ENCODE results near the gene ADAM23. TPM values are rescaled to one million over a fixed set of nuclear protein-coding genes. Genes with fewer than 3 reads are reported as not detected.

The ADAM23 gene
- polyA plus RNA-seq, 1 of the 3 experiments (the other 2 are of a cell fraction): 3.7 TPM

DNA sequence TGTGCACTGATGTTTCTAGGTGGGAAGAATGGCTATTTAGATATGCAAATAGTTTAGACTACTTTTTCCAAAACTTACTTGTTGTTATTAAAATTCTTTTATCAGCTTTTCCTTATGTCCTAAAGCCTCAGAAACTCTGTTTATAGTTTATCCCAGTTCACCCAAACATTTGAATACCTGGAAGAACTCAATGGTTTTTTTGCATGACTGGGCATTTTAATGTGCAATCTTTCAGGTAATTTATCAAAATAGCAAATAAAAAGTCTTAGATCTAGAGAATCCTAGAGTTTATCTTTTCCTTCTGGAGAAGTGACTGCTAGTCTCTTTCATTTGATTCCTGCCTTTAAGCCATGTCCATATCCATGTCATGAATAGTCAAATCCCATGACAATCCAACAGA, 9.6 kb upstream of the ADAM23 start:
- no peak for TF ChIP-seq RFX5 (IDR thresholded peaks at IDR 0.05; ENCODE audit: low read length)
- TF ChIP-seq, protein P1, sequence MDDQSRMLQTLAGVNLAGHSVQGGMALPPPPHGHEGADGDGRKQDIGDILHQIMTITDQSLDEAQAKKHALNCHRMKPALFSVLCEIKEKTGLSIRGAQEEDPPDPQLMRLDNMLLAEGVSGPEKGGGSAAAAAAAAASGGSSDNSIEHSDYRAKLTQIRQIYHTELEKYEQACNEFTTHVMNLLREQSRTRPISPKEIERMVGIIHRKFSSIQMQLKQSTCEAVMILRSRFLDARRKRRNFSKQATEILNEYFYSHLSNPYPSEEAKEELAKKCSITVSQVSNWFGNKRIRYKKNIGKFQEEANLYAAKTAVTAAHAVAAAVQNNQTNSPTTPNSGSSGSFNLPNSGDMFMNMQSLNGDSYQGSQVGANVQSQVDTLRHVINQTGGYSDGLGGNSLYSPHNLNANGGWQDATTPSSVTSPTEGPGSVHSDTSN (IDR thresholded peaks at IDR 0.05): no peak
- no peak for TF ChIP-seq NRF1 (IDR thresholded peaks at IDR 0.05; ENCODE audit: low read depth, low read length)
- TF ChIP-seq MEF2A (IDR thresholded peaks at IDR 0.05; ENCODE audit: borderline replicate concordance, low read depth): no peak
- TF ChIP-seq CHD2 (IDR thresholded peaks at IDR 0.05; ENCODE audit: low read length, partially characterized antibody): no peak
- no peak for TF ChIP-seq EP300 (IDR thresholded peaks at IDR 0.05; ENCODE audit: borderline replicate concordance in 1 of 2, low read depth in 1 of 2, low read length in 1 of 2)
- no peak for TF ChIP-seq GABPA (IDR thresholded peaks at IDR 0.05; ENCODE audit: low read depth)
- TF ChIP-seq SIN3A (IDR thresholded peaks at IDR 0.05; ENCODE audit: borderline replicate concordance, low read depth, low read length): no peak
- TF ChIP-seq, protein P2, sequence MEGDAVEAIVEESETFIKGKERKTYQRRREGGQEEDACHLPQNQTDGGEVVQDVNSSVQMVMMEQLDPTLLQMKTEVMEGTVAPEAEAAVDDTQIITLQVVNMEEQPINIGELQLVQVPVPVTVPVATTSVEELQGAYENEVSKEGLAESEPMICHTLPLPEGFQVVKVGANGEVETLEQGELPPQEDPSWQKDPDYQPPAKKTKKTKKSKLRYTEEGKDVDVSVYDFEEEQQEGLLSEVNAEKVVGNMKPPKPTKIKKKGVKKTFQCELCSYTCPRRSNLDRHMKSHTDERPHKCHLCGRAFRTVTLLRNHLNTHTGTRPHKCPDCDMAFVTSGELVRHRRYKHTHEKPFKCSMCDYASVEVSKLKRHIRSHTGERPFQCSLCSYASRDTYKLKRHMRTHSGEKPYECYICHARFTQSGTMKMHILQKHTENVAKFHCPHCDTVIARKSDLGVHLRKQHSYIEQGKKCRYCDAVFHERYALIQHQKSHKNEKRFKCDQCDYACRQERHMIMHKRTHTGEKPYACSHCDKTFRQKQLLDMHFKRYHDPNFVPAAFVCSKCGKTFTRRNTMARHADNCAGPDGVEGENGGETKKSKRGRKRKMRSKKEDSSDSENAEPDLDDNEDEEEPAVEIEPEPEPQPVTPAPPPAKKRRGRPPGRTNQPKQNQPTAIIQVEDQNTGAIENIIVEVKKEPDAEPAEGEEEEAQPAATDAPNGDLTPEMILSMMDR (IDR thresholded peaks at IDR 0.05): no peak
- TF ChIP-seq JUND (IDR thresholded peaks at IDR 0.05): no peak
- no peak for TF ChIP-seq EZH2phosphoT487 (IDR thresholded peaks at IDR 0.05; ENCODE audit: borderline replicate concordance, low read depth)
- TF ChIP-seq, protein P3, sequence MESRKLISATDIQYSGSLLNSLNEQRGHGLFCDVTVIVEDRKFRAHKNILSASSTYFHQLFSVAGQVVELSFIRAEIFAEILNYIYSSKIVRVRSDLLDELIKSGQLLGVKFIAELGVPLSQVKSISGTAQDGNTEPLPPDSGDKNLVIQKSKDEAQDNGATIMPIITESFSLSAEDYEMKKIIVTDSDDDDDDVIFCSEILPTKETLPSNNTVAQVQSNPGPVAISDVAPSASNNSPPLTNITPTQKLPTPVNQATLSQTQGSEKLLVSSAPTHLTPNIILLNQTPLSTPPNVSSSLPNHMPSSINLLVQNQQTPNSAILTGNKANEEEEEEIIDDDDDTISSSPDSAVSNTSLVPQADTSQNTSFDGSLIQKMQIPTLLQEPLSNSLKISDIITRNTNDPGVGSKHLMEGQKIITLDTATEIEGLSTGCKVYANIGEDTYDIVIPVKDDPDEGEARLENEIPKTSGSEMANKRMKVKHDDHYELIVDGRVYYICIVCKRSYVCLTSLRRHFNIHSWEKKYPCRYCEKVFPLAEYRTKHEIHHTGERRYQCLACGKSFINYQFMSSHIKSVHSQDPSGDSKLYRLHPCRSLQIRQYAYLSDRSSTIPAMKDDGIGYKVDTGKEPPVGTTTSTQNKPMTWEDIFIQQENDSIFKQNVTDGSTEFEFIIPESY (IDR thresholded peaks at IDR 0.05; ENCODE audit: borderline replicate concordance, low read depth): no peak
- TF ChIP-seq POLR2AphosphoS5 (IDR thresholded peaks at IDR 0.05; ENCODE audit: low read depth, low read length): no peak
- Histone ChIP-seq H3K4me1 (ENCODE audit: control insufficient read depth in 1 of 2, insufficient read depth in 2 of 2, low read depth in 1 of 2, low read length in 1 of 2) (peaks cover 0 to 10% of the 10 kb centered on the region in 2 experiments; a peak in 2 of 4 replicates), H3K9me2 (no peaks in the 10 kb centered on the region), H3K4me2 (no peak overlapping the region), H3K9ac (no peak overlapping the region), H4K20me1 (ENCODE audit: insufficient read depth) (no peaks in the 10 kb centered on the region), H2AFZ (ENCODE audit: low read depth) (no peak overlapping the region), H3K9me3 (no peaks in the 10 kb centered on the region), H3K27me3 (ENCODE audit: insufficient read depth) (no peaks in the 10 kb centered on the region; the same call in 1 of the 2 replicates), H3K27ac (ENCODE audit: low read depth in 2 of 2, low read length in 1 of 2) (no peak overlapping the region), H3K36me3 (replicated peaks in 1 of 2; ENCODE audit: control insufficient read depth in 1 of 2, insufficient read depth in 2 of 2, low read length in 1 of 2) (no peaks in the 10 kb centered on the region), H3K4me3 (ENCODE audit: low read depth in 2 of 2, low read length in 1 of 2) (no peak overlapping the region), H3F3A (replicated peaks; ENCODE audit: insufficient read depth) (no peaks in the 10 kb centered on the region), H3K79me2 (ENCODE audit: insufficient read depth) (no peaks in the 10 kb centered on the region)
- ChIA-PET POLR2A (no interaction called here), CTCF (interaction anchor here (1.6 to 3.1 kb wide), 3 partner anchors 8 to 269 kb away, joined by 7 to 8 read pairs (median 8); no protein-coding TSS in a partner anchor)
- DNase-seq: no peak

Data from SK-N-SH (cell line).